Keratinocyte (primary cell): ENCODE measurements around the gene R3HDM2. TPM values are rescaled to one million over a fixed set of nuclear protein-coding genes. Genes with fewer than 3 reads are reported as not detected.

Experiments
- DNase-seq: peaks from one replicate; pipeline ENCODE4 v3.0.0-alpha.2; 2011; ENCODE audit warnings: low read depth, missing footprints, low spot score
- FAIRE-seq: peaks from 2 replicates; lab custom pipeline; 2011; peaks lifted over from hg19 to GRCh38; lab: Jason Lieb, UNC
- H2AFZ ChIP-seq: 2 replicates; pipeline ENCODE4 v1.6.0; 2012; ENCODE audit warnings: low read length, control low read depth, inconsistent platforms; ENCODE audit not compliant: control insufficient read depth
- H3K27ac ChIP-seq: 2 replicates; pipeline ENCODE4 v1.5.1; 2011; ENCODE audit warnings: low read length; ENCODE audit not compliant: control insufficient read depth, insufficient read depth
- H3K27me3 ChIP-seq: 3 replicates; pipeline ENCODE4 v1.6.0; 2011; ENCODE audit warnings: low read length; ENCODE audit not compliant: control insufficient read depth, insufficient read depth; ENCODE audit errors: extremely low read depth
- H3K36me3 ChIP-seq, 2 experiments: 2 replicates in 1 of 2; 3 replicates in 1 of 2; pipeline ENCODE4 v1.5.1; 2011; ENCODE audit warnings: low read length in 2 of 2, mild to moderate bottlenecking in 1 of 2; ENCODE audit not compliant: control insufficient read depth in 2 of 2, insufficient read depth in 2 of 2; ENCODE audit errors: extremely low read depth in 1 of 2
- H3K4me1 ChIP-seq: 3 replicates; pipeline ENCODE4 v1.5.1; 2011; ENCODE audit warnings: low read length; ENCODE audit not compliant: control insufficient read depth, insufficient read depth; ENCODE audit errors: extremely low read depth
- H3K4me2 ChIP-seq: 3 replicates; pipeline ENCODE4 v1.6.0; 2011; ENCODE audit warnings: low read depth, low read length; ENCODE audit not compliant: control insufficient read depth, insufficient read depth; ENCODE audit errors: extremely low read depth
- H3K4me3 ChIP-seq, 3 experiments: fragments of 200-600 bp in 1 of 3; sonication (generic) in 1 of 3; 2 replicates in 2 of 3; 3 replicates in 1 of 3; pipeline ENCODE4 v1.5.1; 2011 to 2016; ENCODE audit warnings: low read length in 3 of 3, mild to moderate bottlenecking in 3 of 3, control low read depth in 2 of 3, inconsistent platforms in 1 of 3, low read depth in 1 of 3, mixed read lengths in 1 of 3, mixed run types in 1 of 3, moderate library complexity in 1 of 3; ENCODE audit not compliant: control insufficient read depth in 2 of 3, insufficient read depth in 2 of 3; ENCODE audit errors: extremely low read depth in 1 of 3
- H3K79me2 ChIP-seq: 2 replicates; pipeline ENCODE4 v1.6.0; 2012; ENCODE audit warnings: low read length; ENCODE audit not compliant: control insufficient read depth, insufficient read depth
- H3K9ac ChIP-seq: 3 replicates; pipeline ENCODE4 v1.6.0; 2011; ENCODE audit warnings: low read length; ENCODE audit not compliant: control insufficient read depth, insufficient read depth; ENCODE audit errors: extremely low read depth
- H3K9me1 ChIP-seq: 3 replicates; pipeline ENCODE4 v1.6.0; 2011; ENCODE audit warnings: low read length; ENCODE audit not compliant: control insufficient read depth, insufficient read depth; ENCODE audit errors: extremely low read depth
- H3K9me3 ChIP-seq: 2 replicates; pipeline ENCODE4 v1.5.1; 2012; ENCODE audit warnings: low read depth, low read length; ENCODE audit not compliant: control insufficient read depth
- H4K20me1 ChIP-seq: 3 replicates; pipeline ENCODE4 v1.6.0; 2011; ENCODE audit warnings: low read length; ENCODE audit not compliant: control insufficient read depth, insufficient read depth; ENCODE audit errors: extremely low read depth
- CTCF ChIP-seq, 3 experiments: IDR thresholded peaks in 1 of 3; conservative IDR thresholded peaks in 1 of 3; optimal IDR thresholded peaks in 1 of 3; 2 replicates in 2 of 3; 3 replicates in 1 of 3; pipeline versions ENCODE3 to v1.5.1; 2011; ENCODE audit warnings: low read length in 3 of 3, mild to moderate bottlenecking in 3 of 3, moderate library complexity in 2 of 3, control low read depth in 1 of 3, inconsistent platforms in 1 of 3; ENCODE audit not compliant: insufficient read depth in 2 of 3; ENCODE audit errors: extremely low read depth in 1 of 3
- EZH2 ChIP-seq: IDR thresholded peaks from one replicate; pipeline ENCODE4 v1.6.1; 2012; ENCODE audit warnings: inconsistent platforms, mild to moderate bottlenecking, low read length, moderate library complexity
- dilution Hi-C: fragments of 300-500 bp; cut with MboI; formaldehyde crosslinking; loops from one replicate; pipeline ENCODE4 v1.7.0; 2020; ENCODE audit warnings: low sequenced_read_pairs; ENCODE audit not compliant: extremely low pct_ligation_motif_present
- polyA plus RNA-seq, 5 experiments: library from polyadenylated mRNA; depleted of rRNA in 3 of 5; stranded (reverse) in 3 of 5; stranded (forward) in 1 of 5; unstranded in 1 of 5; fragments of >200 nt; gene quantifications; 1 replicate in 1 of 5; 2 replicates in 3 of 5; 3 replicates in 1 of 5; pipeline versions ENCODE4 v1.2.1 to v1.2.3, GENCODE V29; 2011 to 2012; ENCODE audit warnings: missing spikeins in 2 of 5, low read depth in 1 of 5, low replicate concordance in 1 of 5

The R3HDM2 gene
- polyA plus RNA-seq, 1 donor (not counting 4 experiments of a cell fraction or from before 2014, with no cell fraction given): 11.1 TPM

- peaks cover 44% of the 10 kb centered on the region for H3K4me1 ChIP-seq
- FAIRE-seq: no peak
Measured at GRCh38 chr12:57460468-57460784, 29.6 kb upstream of the R3HDM2 start.

GRCh38 chr12:57459750-57460467 is 29.1 kb upstream of the R3HDM2 start, which contains the start of gene GLI1:
Gene GLI1, plus strand, starts transcription at chr12:57459785. Its CDS starts 3,907 bp downstream, at chr12:57463692.
- peak within 1 kb of the TSS; percentile 97 for H3K4me2 ChIP-seq
- H3K79me2 ChIP-seq: no peaks in the 10 kb centered on the region
- DNase-seq: no peak
- peak within 1 kb of the TSS; percentile 76 for H3K9ac ChIP-seq
- no peak for FAIRE-seq
- TF ChIP-seq EZH2: no peak
- TF ChIP-seq CTCF (optimal IDR thresholded peaks at IDR 0.05 in 1 of 3, IDR thresholded peaks at IDR 0.05 in 1 of 3, conservative IDR thresholded peaks at IDR 0.05 in 1 of 3; ENCODE audit: extremely low read depth in 1 of 3, insufficient read depth in 2 of 3, low read length in 3 of 3): no peak
- H3K27ac ChIP-seq: peak within 1 kb of the TSS; percentile 91
- H2AFZ ChIP-seq: peak within 1 kb of the TSS; percentile 97
- dilution Hi-C loops: no loop called here
- H3K9me1 ChIP-seq: no peaks in the 10 kb centered on the region
- H3K9me3 ChIP-seq: no peaks in the 10 kb centered on the region
- H3K36me3 ChIP-seq: no peaks in the 10 kb centered on the region
- no peaks in the 10 kb centered on the region for H4K20me1 ChIP-seq
- peaks cover 44% of the 10 kb centered on the region for H3K4me1 ChIP-seq
- peak within 1 kb of the TSS; percentile 50 to 96 (median 94) for H3K4me3 ChIP-seq
- H3K27me3 ChIP-seq: peaks cover 16% of the 10 kb centered on the region

More at GRCh38 chr12:57460468-57460784, 29.6 kb upstream of the R3HDM2 start:
- no peak for TF ChIP-seq CTCF (optimal IDR thresholded peaks at IDR 0.05 in 1 of 3, IDR thresholded peaks at IDR 0.05 in 1 of 3, conservative IDR thresholded peaks at IDR 0.05 in 1 of 3; ENCODE audit: extremely low read depth in 1 of 3, insufficient read depth in 2 of 3, low read length in 3 of 3)
- no peak for TF ChIP-seq EZH2
- Histone ChIP-seq H2AFZ (no peak overlapping the region), H3K27me3 (peaks cover 16% of the 10 kb centered on the region), H3K9me3 (no peaks in the 10 kb centered on the region), H3K36me3 (no peaks in the 10 kb centered on the region), H4K20me1 (no peaks in the 10 kb centered on the region), H3K9me1 (no peaks in the 10 kb centered on the region), H3K4me3 (peak overlapping the region; percentile 42 to 96 (median 50)), H3K9ac (no peak overlapping the region), H3K79me2 (no peaks in the 10 kb centered on the region), H3K27ac (no peak overlapping the region), H3K4me2 (peak overlapping the region; percentile 97)
- no peak for DNase-seq
- dilution Hi-C loops: no loop called here
